ENCODE results near the gene ZNF106. TPM values are rescaled to one million over a fixed set of nuclear protein-coding genes. Genes with fewer than 3 reads are reported as not detected.

Gene ZNF106
- total RNA-seq, 4 donors from 2014 or later, result 42.9 to 54.8 (median 50.3) TPM

- intact Hi-C loops (cut with DNase I), result loop anchor here (5.0 kb wide), 1 partner anchor 52 kb away; the partner anchor contains the start of genes HAUS2 and LRRC57
- Histone ChIP-seq H3K27ac (peak overlapping the region; percentile 77 to 92 (median 83)), H3K27me3 (no peaks in the 10 kb centered on the region), H3K4me3 (replicated peaks in 1 of 3) (peak overlapping the region; percentile 2 to 64 (median 50)), H3K9me3 (no peaks in the 10 kb centered on the region), H3K4me1 (peaks cover 39 to 43% of the 10 kb centered on the region in 2 donors), H3K36me3 (no peaks in the 10 kb centered on the region)
- 21 to 22% methylated on average over 10 of the region's 10 CpGs for WGBS, 2 donors
- TF ChIP-seq POLR2A (IDR thresholded peaks at IDR 0.05) (no peak), CTCF (IDR thresholded peaks at IDR 0.05) (peak in 1 of 6 experiments; percentile 5)
- DNase-seq, result peak in 1 of 2 donors; percentile 23
These were observed 4.0 kb upstream of the ZNF106 start for GRCh38 chr15:42494998-42495360.

GRCh38 chr15:42493679-42494078, 2.7 kb upstream of the ZNF106 start:
- intact Hi-C loops (cut with DNase I), result loop anchor here (5.0 kb wide), 1 partner anchor 54 kb away; the partner anchor contains the start of genes HAUS2 and LRRC57
- H3K4me1 ChIP-seq, result peaks cover 31 to 40% of the 10 kb centered on the region in 2 donors
- TF ChIP-seq CTCF (IDR thresholded peaks at IDR 0.05), result no peak
- TF ChIP-seq POLR2A (IDR thresholded peaks at IDR 0.05), result no peak
- no peaks in the 10 kb centered on the region for H3K36me3 ChIP-seq
- 88 to 95% methylated on average over 1 of the region's 1 CpG for WGBS, 2 donors
- no peak for DNase-seq
- H3K27me3 ChIP-seq, result no peaks in the 10 kb centered on the region
- no peak overlapping the region for H3K4me3 ChIP-seq (replicated peaks in 1 of 3)
- peak overlapping the region in 1 of 3 donors; percentile 92 for H3K27ac ChIP-seq
- H3K9me3 ChIP-seq, result no peaks in the 10 kb centered on the region

GRCh38 chr15:42491539-42492225, 741 bp upstream of the ZNF106 start:
- peaks cover 24 to 31% of the 10 kb centered on the region in 2 donors for H3K4me1 ChIP-seq
- H3K27ac ChIP-seq, result peak overlapping the region; percentile 90 to 96 (median 94)
- no peak for DNase-seq
- TF ChIP-seq POLR2A (IDR thresholded peaks at IDR 0.05) (no peak), CTCF (IDR thresholded peaks at IDR 0.05) (no peak)
- no peaks in the 10 kb centered on the region for H3K9me3 ChIP-seq
- WGBS, 2 donors, result 92% methylated on average over 18 of the region's 18 CpGs
- H3K27me3 ChIP-seq, result no peaks in the 10 kb centered on the region
- H3K4me3 ChIP-seq (replicated peaks in 1 of 3), result peak overlapping the region; percentile 48 to 60 (median 53)
- H3K36me3 ChIP-seq, result no peaks in the 10 kb centered on the region
- intact Hi-C loops (cut with DNase I), result loop anchor here (5.0 kb wide), 1 partner anchor 56 kb away; the partner anchor contains the start of genes HAUS2 and LRRC57

- TF ChIP-seq POLR2A (IDR thresholded peaks at IDR 0.05) (no peak), CTCF (IDR thresholded peaks at IDR 0.05) (no peak)
- Histone ChIP-seq H3K27me3 (no peaks in the 10 kb centered on the region), H3K36me3 (no peaks in the 10 kb centered on the region), H3K27ac (peak overlapping the region; percentile 90 to 96 (median 94)), H3K4me3 (replicated peaks in 1 of 3) (peak overlapping the region; percentile 53 to 77 (median 60)), H3K9me3 (no peaks in the 10 kb centered on the region), H3K4me1 (peaks cover 17 to 26% of the 10 kb centered on the region in 2 donors)
- DNase-seq, result no peak
- intact Hi-C loops (cut with DNase I), result loop anchor here (5.0 kb wide), 1 partner anchor 57 kb away; the partner anchor contains the start of genes HAUS2 and LRRC57
- 5 to 8% methylated on average over 11 of the region's 11 CpGs for WGBS, 2 donors
These were observed 660 bp downstream of the ZNF106 start for GRCh38 chr15:42490291-42490670.

GRCh38 chr15:42483677-42484076, 7.3 kb downstream of the ZNF106 start:
- no peak overlapping the region for H3K4me3 ChIP-seq (replicated peaks in 1 of 3)
- no peaks in the 10 kb centered on the region for H3K27me3 ChIP-seq
- 95 to 98% methylated on average over 1 of the region's 1 CpG for WGBS, 2 donors
- no peaks in the 10 kb centered on the region for H3K9me3 ChIP-seq
- DNase-seq, result no peak
- H3K27ac ChIP-seq, result no peak overlapping the region
- TF ChIP-seq POLR2A (IDR thresholded peaks at IDR 0.05) (no peak), CTCF (IDR thresholded peaks at IDR 0.05) (no peak)
- intact Hi-C loops (cut with DNase I), result no loop called here
- H3K36me3 ChIP-seq, result no peaks in the 10 kb centered on the region
- no peaks in the 10 kb centered on the region for H3K4me1 ChIP-seq
